Epithelial cell of proximal tubule (primary cell): ENCODE results near the gene GGA3. TPM values are rescaled to one million over a fixed set of nuclear protein-coding genes. Genes with fewer than 3 reads are reported as not detected.
A peak's percentile ranks its signal among the peaks of the same experiment; 100 is the strongest.
"Not testable (repeated sequence)": the region's sequence is repeated elsewhere in the genome, so short reads cannot be mapped to it uniquely, and the experiment has no call there.

Experiments used
- DNase-seq: peaks from one replicate; pipeline ENCODE4 v3.0.0-alpha.2; 2011; ENCODE audit warnings: low read depth
- H3K4me3 ChIP-seq: 2 replicates; pipeline ENCODE4 v1.5.1; 2011; ENCODE audit warnings: low read depth, mild to moderate bottlenecking, low read length
- total RNA-seq: library from RNA; depleted of rRNA; stranded (reverse); fragments of >200 nt; gene quantifications from 2 replicates; pipeline ENCODE4 v1.2.3, GENCODE V29; 2015
- TF ChIP-seq, protein P1 (sequence below): conservative IDR thresholded peaks from 2 replicates; pipeline ENCODE4 v1.5.1; 2012; ENCODE audit warnings: low read depth, mild to moderate bottlenecking, low read length

GGA3 gene
- total RNA-seq, 1 donor from 2014 or later = 19.5 TPM

DNA sequence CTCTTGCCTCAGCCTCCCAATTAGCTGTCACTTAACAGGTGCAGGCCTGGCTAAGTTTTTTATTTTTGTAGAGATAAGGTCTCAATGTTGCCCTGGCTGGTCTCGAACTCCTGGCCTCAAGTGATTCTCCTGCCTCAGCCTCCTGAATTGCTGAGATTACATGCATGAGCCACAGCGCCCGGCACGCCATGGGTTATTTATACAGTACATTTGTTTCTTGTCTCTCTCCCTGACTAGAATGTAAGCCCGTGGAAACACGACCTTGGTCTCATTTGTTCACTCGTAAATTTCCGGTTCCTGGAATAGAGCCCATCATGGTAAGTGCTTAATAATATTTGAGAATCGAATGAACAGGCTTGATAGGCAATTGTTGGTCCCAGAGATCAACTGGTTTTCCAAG, 25.8 kb upstream of the GGA3 start:
- TF ChIP-seq, protein P1, sequence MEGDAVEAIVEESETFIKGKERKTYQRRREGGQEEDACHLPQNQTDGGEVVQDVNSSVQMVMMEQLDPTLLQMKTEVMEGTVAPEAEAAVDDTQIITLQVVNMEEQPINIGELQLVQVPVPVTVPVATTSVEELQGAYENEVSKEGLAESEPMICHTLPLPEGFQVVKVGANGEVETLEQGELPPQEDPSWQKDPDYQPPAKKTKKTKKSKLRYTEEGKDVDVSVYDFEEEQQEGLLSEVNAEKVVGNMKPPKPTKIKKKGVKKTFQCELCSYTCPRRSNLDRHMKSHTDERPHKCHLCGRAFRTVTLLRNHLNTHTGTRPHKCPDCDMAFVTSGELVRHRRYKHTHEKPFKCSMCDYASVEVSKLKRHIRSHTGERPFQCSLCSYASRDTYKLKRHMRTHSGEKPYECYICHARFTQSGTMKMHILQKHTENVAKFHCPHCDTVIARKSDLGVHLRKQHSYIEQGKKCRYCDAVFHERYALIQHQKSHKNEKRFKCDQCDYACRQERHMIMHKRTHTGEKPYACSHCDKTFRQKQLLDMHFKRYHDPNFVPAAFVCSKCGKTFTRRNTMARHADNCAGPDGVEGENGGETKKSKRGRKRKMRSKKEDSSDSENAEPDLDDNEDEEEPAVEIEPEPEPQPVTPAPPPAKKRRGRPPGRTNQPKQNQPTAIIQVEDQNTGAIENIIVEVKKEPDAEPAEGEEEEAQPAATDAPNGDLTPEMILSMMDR = no peak
- no peak overlapping the region for H3K4me3 ChIP-seq
- DNase-seq = no peak

GRCh38 chr17:75285123-75285522, 23.7 kb upstream of the GGA3 start:
- TF ChIP-seq, protein P1 = no peak
- H3K4me3 ChIP-seq = no peak overlapping the region
- DNase-seq = no peak

DNA sequence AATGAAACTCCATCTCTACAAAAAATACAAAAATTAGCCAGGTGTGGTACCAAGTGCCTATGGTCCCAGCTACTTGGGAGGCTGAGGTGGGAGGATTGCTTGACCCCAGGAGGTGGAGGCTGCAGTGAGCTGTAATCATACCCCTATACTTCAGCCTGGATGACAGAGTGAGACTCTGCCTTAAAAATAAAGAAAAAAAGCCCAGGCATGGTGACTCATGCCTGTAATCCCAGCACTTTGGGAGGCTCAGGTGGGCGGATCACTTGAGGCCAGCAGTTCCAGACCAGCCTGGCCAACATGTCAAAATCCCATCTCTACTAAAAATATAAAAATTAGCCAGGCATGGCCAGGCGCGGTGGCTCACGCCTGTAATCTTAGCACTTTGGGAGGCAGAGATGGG, 18.8 kb upstream of the GGA3 start:
- H3K4me3 ChIP-seq, DNase-seq: not testable (repeated sequence)

DNA sequence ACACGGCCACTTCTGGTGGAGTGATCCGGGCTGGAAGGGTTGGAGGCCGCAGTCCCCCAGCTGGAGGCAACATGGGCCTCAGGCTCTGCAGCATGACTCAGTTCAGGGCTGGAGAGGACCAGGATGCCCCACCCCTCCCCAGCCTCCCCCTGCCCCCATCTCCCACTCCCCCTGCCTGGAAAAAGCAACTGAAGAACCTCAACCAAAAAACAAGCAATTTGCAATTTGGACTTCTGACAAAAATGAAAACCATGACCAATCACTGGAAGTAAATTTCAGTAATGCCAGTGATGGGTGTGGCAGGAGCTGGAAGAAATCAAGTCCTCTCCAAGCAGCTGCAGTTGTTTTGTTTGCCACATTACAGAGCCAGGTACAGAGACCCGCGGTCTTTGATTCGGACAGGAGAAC, 16.3 kb upstream of the GGA3 start:
- no peak overlapping the region for H3K4me3 ChIP-seq
- TF ChIP-seq, protein P1 = no peak
- no peak for DNase-seq

DNA sequence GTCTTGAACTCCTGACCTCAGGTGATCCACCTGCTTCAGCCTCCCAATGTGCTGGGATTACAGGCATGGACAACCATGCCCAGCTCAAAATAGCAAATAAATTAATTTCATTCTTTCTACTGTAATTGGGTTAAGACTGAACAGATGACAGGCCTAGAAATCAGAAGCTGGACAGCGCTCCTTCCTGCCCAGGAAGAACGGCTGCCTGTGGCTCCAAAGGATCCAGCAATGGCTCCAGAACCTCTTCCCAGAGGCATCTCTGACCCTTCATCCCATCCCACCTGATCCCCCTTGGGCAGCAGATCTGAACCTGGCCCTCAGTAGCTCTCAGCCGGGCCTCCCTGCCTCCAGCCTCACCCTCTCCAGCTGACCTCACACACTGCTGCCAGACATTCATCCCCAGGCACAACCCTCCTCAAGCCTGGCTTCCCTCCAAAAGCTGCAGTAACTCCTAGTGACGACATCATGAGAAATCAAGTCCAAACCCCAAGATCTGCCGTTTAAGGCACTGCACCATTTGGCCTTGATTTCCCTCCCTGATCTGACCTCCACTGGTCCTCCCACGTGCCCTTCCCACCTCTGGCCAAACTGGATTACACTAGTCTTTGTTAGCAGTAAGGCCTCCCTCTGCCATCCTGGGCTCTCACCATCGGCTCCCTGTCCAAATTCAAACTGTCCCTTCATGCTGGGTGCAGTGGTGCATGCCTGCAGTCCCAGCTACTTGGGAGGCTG, 12.7 kb upstream of the GGA3 start:
- H3K4me3 ChIP-seq = no peak overlapping the region
- TF ChIP-seq, protein P1 = no peak
- no peak for DNase-seq

DNA sequence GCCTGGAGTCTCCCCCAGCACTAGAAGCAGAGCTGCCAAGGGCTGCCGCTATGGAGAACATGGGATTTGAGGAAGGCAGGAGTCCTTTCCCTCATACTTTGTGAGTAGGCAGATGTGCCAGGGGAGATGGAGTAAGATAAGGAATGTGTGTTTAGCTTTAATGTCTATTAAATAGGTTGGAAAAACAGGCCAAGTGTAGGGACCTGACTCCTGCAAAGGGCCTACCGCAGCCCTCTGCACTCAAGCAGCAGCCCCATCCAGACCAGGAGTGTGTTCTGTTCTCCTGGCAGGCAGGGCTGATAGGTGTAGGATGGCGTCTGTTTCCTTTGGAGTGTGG, 11.4 kb upstream of the GGA3 start:
- no peak overlapping the region for H3K4me3 ChIP-seq
- no peak for DNase-seq
- TF ChIP-seq, protein P1 = no peak

GRCh38 chr17:75271955-75272847, 10.8 kb upstream of the GGA3 start:
- DNase-seq = no peak
- peak overlapping the region; percentile 83 for H3K4me3 ChIP-seq
- TF ChIP-seq, protein P1 = no peak
